ENCODE results near the gene KIF3A. TPM values are rescaled to one million over a fixed set of nuclear protein-coding genes. Genes with fewer than 3 reads are reported as not detected.
A peak's percentile ranks its signal among the peaks of the same experiment; 100 is the strongest.

The KIF3A gene
- total and polyA plus RNA-seq, 9 donors = 4.2 to 13.0 (median 9.2) TPM

DNA sequence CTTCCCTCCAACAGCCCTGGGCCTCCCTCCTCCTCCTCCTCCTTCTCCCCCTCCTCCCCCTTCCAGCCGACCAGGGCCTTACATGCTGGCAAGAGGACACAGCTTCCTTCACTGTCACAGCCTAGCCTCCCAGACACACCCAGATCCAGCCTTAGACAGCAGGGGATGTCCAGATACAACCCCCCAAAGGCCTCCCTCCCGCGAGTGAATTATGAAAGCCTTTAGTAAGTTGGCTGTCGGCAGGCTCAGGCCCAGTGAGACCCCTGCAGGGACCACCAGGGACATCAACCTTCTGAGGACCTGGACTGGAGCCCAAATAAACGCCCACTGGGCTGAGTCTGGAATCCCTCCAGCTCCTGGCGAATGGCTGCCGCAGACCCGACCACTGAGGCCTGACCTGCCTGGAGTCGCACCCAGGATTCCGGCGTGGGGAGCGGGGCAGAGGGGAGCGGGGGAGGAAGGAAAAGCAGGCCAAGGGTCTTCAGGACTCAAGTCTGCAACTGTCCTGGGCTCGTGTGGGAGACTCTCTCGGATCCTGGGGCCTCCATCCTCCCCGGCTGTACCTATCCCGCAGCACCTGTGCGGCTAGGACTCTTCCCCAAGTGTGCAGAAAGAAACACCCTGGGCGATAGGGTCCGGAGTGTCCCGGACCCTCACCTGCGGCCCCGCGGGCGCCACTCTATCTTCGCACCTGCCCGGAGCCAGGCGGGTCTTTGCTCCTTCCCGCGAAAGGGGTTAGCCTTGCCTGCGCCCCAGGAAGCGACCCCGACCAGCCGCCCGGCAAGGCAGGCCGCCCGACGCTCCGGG, 39.0 kb upstream of the KIF3A start:
- no peaks in the 10 kb centered on the region for H3K36me3 ChIP-seq
- H3K27ac ChIP-seq = peak overlapping the region; percentile 67 to 78
- no peaks in the 10 kb centered on the region for H3K9me3 ChIP-seq
- peaks cover 12% of the 10 kb centered on the region for H3K4me1 ChIP-seq (ENCODE audit: insufficient read depth)
- DNase-seq = peak; percentile 26 to 67 (median 53)
- TF ChIP-seq EP300 (IDR thresholded peaks at IDR 0.05) = no peak
- no peak for TF ChIP-seq CTCF (IDR thresholded peaks at IDR 0.05)
- TF ChIP-seq POLR2A (IDR thresholded peaks at IDR 0.05) = no peak
- WGBS, 3 donors = 2 to 3% (median 2%) methylated on average over 29 to 39 of the region's 39 CpGs
- intact Hi-C loops (cut with DNase I) = loop anchor here in 1 of 4 donors (5.0 kb wide), 1 partner anchor 46 kb away; no protein-coding TSS in a partner anchor
- H3K4me3 ChIP-seq = peak overlapping the region; percentile 80
- H3K27me3 ChIP-seq = no peaks in the 10 kb centered on the region

DNA sequence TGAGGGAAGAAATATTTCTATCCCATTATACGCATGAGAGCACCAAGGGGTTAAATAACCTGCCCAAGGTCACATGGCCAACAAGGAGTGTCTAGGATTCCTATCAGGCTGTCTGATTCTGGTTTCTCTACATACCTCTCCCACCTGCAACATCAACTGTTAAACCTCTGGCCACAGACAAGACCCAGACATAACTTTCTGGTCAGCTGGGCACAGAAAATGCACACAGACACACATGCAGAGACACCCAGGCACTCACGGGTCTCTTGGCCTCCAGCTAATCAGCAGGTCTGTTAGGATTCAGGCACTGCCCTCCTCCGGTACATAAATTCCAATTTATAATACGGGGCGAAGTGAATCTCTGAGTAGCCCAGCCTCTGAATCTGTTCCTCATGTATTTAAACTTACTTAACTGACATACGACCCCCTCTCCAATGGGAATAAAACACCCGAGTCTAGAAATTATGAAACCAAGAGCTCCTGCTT, 38.2 kb upstream of the KIF3A start:
- H3K4me1 ChIP-seq (ENCODE audit: insufficient read depth) = peaks cover 16% of the 10 kb centered on the region
- DNase-seq = no peak
- 28 to 29% (median 29%) methylated on average over 7 of the region's 7 CpGs for WGBS, 3 donors
- intact Hi-C loops (cut with DNase I) = loop anchor here in 1 of 4 donors (5.0 kb wide), 1 partner anchor 47 kb away; no protein-coding TSS in a partner anchor
- no peaks in the 10 kb centered on the region for H3K9me3 ChIP-seq
- no peaks in the 10 kb centered on the region for H3K27me3 ChIP-seq
- H3K36me3 ChIP-seq = no peaks in the 10 kb centered on the region
- peak overlapping the region in 1 of 2 donors; percentile 78 for H3K27ac ChIP-seq
- TF ChIP-seq POLR2A (IDR thresholded peaks at IDR 0.05) (no peak), EP300 (IDR thresholded peaks at IDR 0.05) (no peak), CTCF (IDR thresholded peaks at IDR 0.05) (no peak)
- peak overlapping the region; percentile 80 for H3K4me3 ChIP-seq

GRCh38 chr5:132774896-132775295, 37.5 kb upstream of the KIF3A start:
- Histone ChIP-seq H3K27me3 (no peaks in the 10 kb centered on the region), H3K4me1 (ENCODE audit: insufficient read depth) (peaks cover 16% of the 10 kb centered on the region), H3K27ac (no peak overlapping the region), H3K36me3 (no peaks in the 10 kb centered on the region), H3K4me3 (no peak overlapping the region), H3K9me3 (no peaks in the 10 kb centered on the region)
- WGBS, 3 donors = 70 to 85% (median 85%) methylated on average over 5 of the region's 5 CpGs
- TF ChIP-seq POLR2A (IDR thresholded peaks at IDR 0.05) (no peak), EP300 (IDR thresholded peaks at IDR 0.05) (no peak), CTCF (IDR thresholded peaks at IDR 0.05) (no peak)
- DNase-seq = no peak
- intact Hi-C loops (cut with DNase I) = loop anchor here in 1 of 4 donors (5.0 kb wide), 1 partner anchor 47 kb away; no protein-coding TSS in a partner anchor

- Histone ChIP-seq H3K27me3 (no peaks in the 10 kb centered on the region), H3K9me3 (no peaks in the 10 kb centered on the region), H3K4me1 (ENCODE audit: insufficient read depth) (peaks cover 16% of the 10 kb centered on the region), H3K36me3 (no peaks in the 10 kb centered on the region), H3K4me3 (no peak overlapping the region), H3K27ac (no peak overlapping the region)
- intact Hi-C loops (cut with DNase I) = no loop called here
- WGBS, 3 donors = 59 to 63% (median 63%) methylated on average over 3 of the region's 3 CpGs
- no peak for DNase-seq
- TF ChIP-seq POLR2A (IDR thresholded peaks at IDR 0.05) (no peak), EP300 (IDR thresholded peaks at IDR 0.05) (no peak), CTCF (IDR thresholded peaks at IDR 0.05) (no peak)
These were observed 37.1 kb upstream of the KIF3A start for GRCh38 chr5:132774406-132774805.

All from ovary (tissue), 9 donors.